Naive B cell (primary cell): ENCODE measurements around the gene ESRRA. TPM values are rescaled to one million over a fixed set of nuclear protein-coding genes. Genes with fewer than 3 reads are reported as not detected.

Experiments
- ATAC-seq, 2 donors: fragments of 150-1000 bp; cut with Tn5 transposase; 2 replicates each; pipeline ENCODE4 v1.10.0; 2021; ENCODE audit warnings: low read depth in 2 of 2, mild to moderate bottlenecking in 2 of 2, moderate library complexity in 2 of 2
- DNase-seq: peaks from one replicate; pipeline ENCODE4 v3.0.0; 2022
- H3K27ac Mint-ChIP-seq, 6 donors: one replicate each; pipeline ENCODE4 v1.8.0; 2020 to 2022; ENCODE audit warnings: mild to moderate bottlenecking in 6 of 6, mixed read lengths in 6 of 6, moderate library complexity in 5 of 6, inconsistent platforms in 2 of 6
- H3K27me3 Mint-ChIP-seq, 3 donors: one replicate each; pipeline ENCODE4 v1.8.0; 2021 to 2022; ENCODE audit warnings: mixed read lengths in 3 of 3, mild to moderate bottlenecking in 1 of 3
- H3K36me3 Mint-ChIP-seq, 2 donors: one replicate each; pipeline ENCODE4 v1.8.0; 2020 to 2022; ENCODE audit warnings: mixed read lengths in 2 of 2, inconsistent platforms in 1 of 2, mild to moderate bottlenecking in 1 of 2
- H3K4me1 Mint-ChIP-seq, 3 donors: one replicate each; pipeline ENCODE4 v1.8.0; 2020 to 2022; ENCODE audit warnings: mixed read lengths in 3 of 3, inconsistent platforms in 1 of 3, mild to moderate bottlenecking in 1 of 3, moderate library complexity in 1 of 3
- H3K4me3 Mint-ChIP-seq, 8 donors: one replicate each; pipeline ENCODE4 v1.8.0; 2020 to 2022; ENCODE audit warnings: mild to moderate bottlenecking in 8 of 8, mixed read lengths in 8 of 8, moderate library complexity in 8 of 8, inconsistent platforms in 2 of 8
- H3K9me3 Mint-ChIP-seq, 7 donors: one replicate each; pipeline ENCODE4 v1.8.0; 2020 to 2022; ENCODE audit warnings: mixed read lengths in 7 of 7, mild to moderate bottlenecking in 5 of 7, inconsistent platforms in 2 of 7, moderate library complexity in 1 of 7
- polyA plus RNA-seq, 6 donors: library from polyadenylated mRNA; unstranded; fragments of 300-500 nt; fragmentation: Illumina TruSeq; gene quantifications; one replicate each; pipeline ENCODE4 v1.2.3, GENCODE V29; 2021; ENCODE audit warnings: low read depth in 6 of 6

ESRRA gene
- polyA plus RNA-seq, 6 donors from 2014 or later: 3.4 to 8.5 (median 6.5) TPM

GRCh38 chr11:64324692-64325469 lies 19.6 kb downstream of the ESRRA start:
- peaks cover 11 to 20% (median 14%) of the 10 kb centered on the region in 3 donors for H3K4me1 Mint-ChIP-seq
- H3K9me3 Mint-ChIP-seq: no peaks in the 10 kb centered on the region
- H3K27me3 Mint-ChIP-seq: no peaks in the 10 kb centered on the region
- H3K36me3 Mint-ChIP-seq: peaks cover 0 to 24% of the 10 kb centered on the region in 2 donors
- no peak for ATAC-seq
- H3K4me3 Mint-ChIP-seq: no peak overlapping the region
- no peak overlapping the region for H3K27ac Mint-ChIP-seq
- DNase-seq: no peak

GRCh38 chr11:64327375-64327774 lies 22.1 kb downstream of the ESRRA start:
- Mint-ChIP-seq H3K4me3 (no peak overlapping the region), H3K27ac (no peak overlapping the region), H3K27me3 (no peaks in the 10 kb centered on the region), H3K4me1 (peaks cover 7 to 14% (median 12%) of the 10 kb centered on the region in 3 donors), H3K36me3 (peaks cover 0 to 8% of the 10 kb centered on the region in 2 donors), H3K9me3 (no peaks in the 10 kb centered on the region)
- DNase-seq (no peak), ATAC-seq (no peak)

GRCh38 chr11:64327993-64328392 lies 22.7 kb downstream of the ESRRA start:
- ATAC-seq (no peak), DNase-seq (no peak)
- H3K9me3 Mint-ChIP-seq: no peaks in the 10 kb centered on the region
- H3K27ac Mint-ChIP-seq: peak overlapping the region in 1 of 6 donors; percentile 81
- H3K36me3 Mint-ChIP-seq: peaks cover 0 to 8% of the 10 kb centered on the region in 2 donors
- peaks cover 7 to 14% (median 12%) of the 10 kb centered on the region in 3 donors for H3K4me1 Mint-ChIP-seq
- no peak overlapping the region for H3K4me3 Mint-ChIP-seq
- no peaks in the 10 kb centered on the region for H3K27me3 Mint-ChIP-seq

DNA sequence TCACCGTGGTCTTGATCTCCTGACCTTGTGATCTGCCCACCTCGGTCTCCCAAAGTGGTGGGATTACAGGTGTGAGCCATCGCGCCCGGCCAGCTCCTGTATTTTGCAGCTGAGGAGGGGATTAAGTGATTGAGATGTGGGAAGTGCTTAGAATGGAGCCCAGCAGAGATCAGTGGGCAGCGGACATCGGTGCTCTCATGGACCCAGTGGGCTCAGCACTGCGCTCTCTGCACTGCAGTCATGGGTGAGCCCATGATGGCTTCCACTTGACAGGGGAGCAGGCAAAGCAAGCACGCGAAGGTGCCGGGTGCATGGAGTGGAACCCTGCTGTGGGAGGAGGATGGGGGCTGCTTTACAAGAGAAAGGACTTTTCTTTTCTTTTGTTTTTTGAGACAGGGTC lies 25.6 kb downstream of the ESRRA start:
- no peak for ATAC-seq
- peaks cover 0 to 8% of the 10 kb centered on the region in 2 donors for H3K36me3 Mint-ChIP-seq
- H3K4me1 Mint-ChIP-seq: peaks cover 15 to 25% (median 22%) of the 10 kb centered on the region in 3 donors
- H3K9me3 Mint-ChIP-seq: no peaks in the 10 kb centered on the region
- peak overlapping the region in 1 of 8 donors; percentile 72 for H3K4me3 Mint-ChIP-seq
- H3K27me3 Mint-ChIP-seq: no peaks in the 10 kb centered on the region
- no peak overlapping the region for H3K27ac Mint-ChIP-seq
- no peak for DNase-seq

GRCh38 chr11:64331569-64332371 lies 26.4 kb downstream of the ESRRA start:
- peak; percentile 52 to 72 for ATAC-seq
- Mint-ChIP-seq H3K4me1 (peaks cover 15 to 25% (median 22%) of the 10 kb centered on the region in 3 donors), H3K27me3 (no peaks in the 10 kb centered on the region), H3K9me3 (no peaks in the 10 kb centered on the region), H3K27ac (peak overlapping the region in 3 of 6 donors; percentile 8 to 63 (median 63)), H3K36me3 (peaks cover 0 to 4% of the 10 kb centered on the region in 2 donors), H3K4me3 (peak overlapping the region in 2 of 8 donors; percentile 4 to 16)
- peak; percentile 35 for DNase-seq

DNA sequence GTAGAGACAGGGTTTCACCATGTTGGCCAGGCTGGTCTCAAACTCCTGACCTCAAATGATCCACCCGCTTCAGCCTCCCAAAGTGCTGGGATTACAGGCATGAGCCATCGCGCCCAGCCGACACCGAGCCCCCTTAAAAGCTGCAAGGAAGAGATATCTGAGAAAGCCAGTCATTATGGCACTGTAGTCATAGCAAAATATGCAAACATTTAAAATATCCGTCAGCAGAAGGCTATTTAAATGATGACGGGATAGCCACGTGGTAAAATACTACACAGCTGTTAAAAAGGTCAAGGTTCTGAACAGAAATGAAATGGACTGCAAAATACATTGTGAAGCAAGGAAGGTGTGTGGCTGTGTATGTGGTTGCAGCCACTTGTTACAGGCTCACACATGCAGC lies 28.2 kb downstream of the ESRRA start:
- peak overlapping the region in 2 of 6 donors; percentile 58 to 60 for H3K27ac Mint-ChIP-seq
- H3K9me3 Mint-ChIP-seq: no peaks in the 10 kb centered on the region
- H3K36me3 Mint-ChIP-seq: no peaks in the 10 kb centered on the region
- H3K27me3 Mint-ChIP-seq: no peaks in the 10 kb centered on the region
- peaks cover 22 to 35% (median 22%) of the 10 kb centered on the region in 3 donors for H3K4me1 Mint-ChIP-seq
- ATAC-seq: no peak
- peak overlapping the region in 1 of 8 donors; percentile 29 for H3K4me3 Mint-ChIP-seq
- DNase-seq: no peak

DNA sequence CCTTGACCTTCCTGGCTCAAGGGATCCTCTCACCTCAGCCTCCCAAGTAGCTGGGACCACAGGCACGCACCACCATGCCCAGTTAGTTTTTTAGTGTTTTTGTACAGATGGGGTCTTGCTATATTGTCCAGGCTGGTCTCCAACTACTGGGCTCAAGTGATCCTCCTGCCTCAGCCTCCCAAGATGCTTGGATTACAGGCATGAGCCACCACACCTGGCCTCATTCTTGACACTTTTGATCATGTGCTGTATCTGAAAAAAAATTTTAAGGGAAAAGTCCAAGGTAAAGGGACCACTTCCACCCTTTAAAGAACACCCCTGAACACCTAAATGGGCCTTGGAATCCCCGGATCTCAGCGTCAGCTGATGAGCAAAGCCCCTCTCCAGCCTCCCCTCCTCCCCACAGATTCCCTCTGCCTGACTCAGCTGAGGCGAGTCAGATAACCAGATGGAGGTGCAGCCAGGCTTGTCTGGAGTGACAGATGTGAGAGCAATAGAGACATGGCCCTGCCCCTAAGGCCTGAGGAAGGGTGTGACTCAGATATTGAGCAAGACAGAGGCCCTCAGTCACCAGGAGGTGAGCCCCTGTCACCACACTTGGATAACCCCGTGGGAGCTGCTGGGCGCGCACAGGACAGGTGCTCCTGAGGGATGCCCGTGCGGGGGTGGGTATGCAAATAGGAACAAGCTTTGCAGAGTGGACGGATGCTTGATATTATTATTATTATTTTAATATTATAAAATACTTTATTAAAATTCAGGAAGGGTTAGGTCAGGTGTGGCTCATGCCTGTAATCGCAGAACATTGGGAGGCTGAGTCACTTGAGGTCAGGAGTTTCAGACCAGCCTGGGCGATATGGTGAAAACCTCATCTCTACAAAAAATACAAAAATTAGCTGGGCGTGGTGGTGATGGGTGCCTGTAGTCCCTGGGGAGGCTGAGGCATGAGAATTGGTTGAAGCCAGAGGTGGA lies 29.7 kb downstream of the ESRRA start:
- Mint-ChIP-seq H3K27me3 (no peaks in the 10 kb centered on the region), H3K9me3 (no peaks in the 10 kb centered on the region), H3K36me3 (no peaks in the 10 kb centered on the region), H3K4me3 (peak overlapping the region in 6 of 8 donors; percentile 44 to 77 (median 55)), H3K4me1 (peaks cover 33 to 44% (median 33%) of the 10 kb centered on the region in 3 donors), H3K27ac (peak overlapping the region in 5 of 6 donors; percentile 30 to 94 (median 83))
- peak; percentile 32 to 42 for ATAC-seq
- DNase-seq: peak; percentile 45

DNA sequence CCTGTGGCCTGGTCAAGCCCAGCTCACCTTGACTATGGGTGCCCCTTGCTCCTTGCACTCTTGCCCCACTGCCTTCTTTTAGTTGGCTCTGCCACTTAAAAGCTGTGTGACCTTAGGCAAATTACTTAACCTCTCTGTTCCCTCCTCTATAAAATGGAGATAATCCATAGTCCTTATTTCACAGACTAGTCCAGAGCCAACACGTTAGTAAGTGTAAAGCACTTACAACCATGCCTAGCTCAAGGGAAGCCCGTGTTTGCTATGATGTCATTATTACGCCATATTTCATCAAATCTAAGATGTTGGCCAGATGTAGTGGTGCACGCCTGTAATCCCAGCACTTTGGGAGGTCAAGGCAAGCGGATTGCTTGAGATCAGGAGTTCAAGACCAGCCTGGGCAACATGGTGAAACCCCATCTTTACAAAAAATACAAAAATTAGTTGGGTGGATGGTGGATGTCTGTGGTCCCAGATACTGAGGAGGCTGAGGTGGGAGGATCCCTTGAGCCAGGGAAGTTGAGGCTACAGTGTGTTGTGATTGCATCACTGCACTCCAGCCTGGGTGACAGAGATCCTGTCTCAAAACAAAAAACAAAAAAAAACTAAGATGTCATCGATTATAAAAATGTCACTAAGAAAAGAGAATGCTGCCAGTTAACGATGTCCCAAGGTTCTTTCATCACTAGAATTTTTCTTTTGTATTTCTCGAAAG lies 32.4 kb downstream of the ESRRA start:
- Mint-ChIP-seq H3K27ac (peak overlapping the region in 5 of 6 donors; percentile 62 to 99 (median 85)), H3K36me3 (no peaks in the 10 kb centered on the region), H3K4me1 (peaks cover 42 to 52% (median 47%) of the 10 kb centered on the region in 3 donors)

DNA sequence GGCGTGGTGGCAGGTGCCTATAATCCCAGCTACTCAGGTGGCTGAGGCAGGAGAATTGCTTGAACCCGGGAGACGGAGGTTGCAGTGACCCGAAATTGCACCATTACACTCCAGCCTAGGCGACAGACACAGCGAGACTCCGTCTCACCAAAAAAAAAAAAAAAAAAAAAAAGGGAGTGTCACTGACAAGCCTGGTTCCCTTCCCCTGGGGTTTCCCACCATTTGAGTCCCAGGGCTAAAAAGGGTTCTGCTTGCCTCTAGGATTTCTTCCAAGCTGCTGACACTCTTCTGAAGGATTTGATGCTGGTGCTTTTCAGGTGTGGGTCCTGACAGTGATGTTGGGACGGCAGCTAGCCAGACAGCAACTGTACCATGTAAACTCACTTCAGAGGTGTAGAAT lies 33.4 kb downstream of the ESRRA start:
- peak overlapping the region; percentile 89 to 99 (median 98) for H3K27ac Mint-ChIP-seq
- H3K9me3 Mint-ChIP-seq: no peaks in the 10 kb centered on the region
- H3K4me3 Mint-ChIP-seq: peak overlapping the region in 7 of 8 donors; percentile 42 to 97 (median 92)
- no peaks in the 10 kb centered on the region for H3K27me3 Mint-ChIP-seq
- no peaks in the 10 kb centered on the region for H3K36me3 Mint-ChIP-seq
- DNase-seq (no peak), ATAC-seq (no peak)
- H3K4me1 Mint-ChIP-seq: peaks cover 42 to 52% (median 48%) of the 10 kb centered on the region in 3 donors

More for the DNA sequence above, 32.4 kb downstream of the ESRRA start:
- peak overlapping the region in 3 of 8 donors; percentile 70 to 74 (median 70) for H3K4me3 Mint-ChIP-seq
- no peaks in the 10 kb centered on the region for H3K27me3 Mint-ChIP-seq
- ATAC-seq (no peak), DNase-seq (no peak)
- H3K9me3 Mint-ChIP-seq: no peaks in the 10 kb centered on the region

DNA sequence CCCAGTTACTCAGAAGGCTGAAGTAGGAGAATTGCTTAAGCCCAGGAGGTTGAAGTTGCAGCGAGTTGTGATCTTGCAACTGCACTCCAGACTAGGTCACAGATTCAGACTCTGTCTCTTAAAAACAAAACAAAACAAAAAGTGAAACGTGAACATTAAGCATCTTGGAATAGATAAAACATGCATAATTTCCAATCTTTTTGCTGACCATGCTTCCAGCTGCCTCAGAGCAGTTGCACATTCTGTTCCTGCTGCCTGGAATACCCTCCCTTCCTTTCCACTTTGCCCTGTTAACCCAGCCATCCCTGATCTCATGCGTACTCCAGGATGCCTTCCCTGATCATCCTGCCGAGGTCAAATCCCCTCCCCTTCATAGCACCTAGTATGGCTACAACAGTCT lies 34.0 kb downstream of the ESRRA start:
- H3K27me3 Mint-ChIP-seq: no peaks in the 10 kb centered on the region
- H3K9me3 Mint-ChIP-seq: no peaks in the 10 kb centered on the region
- no peaks in the 10 kb centered on the region for H3K36me3 Mint-ChIP-seq
- DNase-seq (no peak), ATAC-seq (no peak)
- peak overlapping the region; percentile 98 to 99 (median 99) for H3K27ac Mint-ChIP-seq
- peaks cover 42 to 52% (median 48%) of the 10 kb centered on the region in 3 donors for H3K4me1 Mint-ChIP-seq
- H3K4me3 Mint-ChIP-seq: peak overlapping the region; percentile 88 to 97 (median 94)

GRCh38 chr11:64339754-64340408 lies 34.6 kb downstream of the ESRRA start, which contains the start of gene CCDC88B:
Gene CCDC88B (plus strand): TSS chr11:64340204. CDS start chr11:64340267, 63 bp downstream.
- H3K27ac Mint-ChIP-seq: peak within 1 kb of the TSS; percentile 98 to 99 (median 99)
- peak; percentile 88 to 90 for ATAC-seq

More at GRCh38 chr11:64339754-64340408, 34.6 kb downstream of the ESRRA start, which contains the start of gene CCDC88B:
- H3K4me1 Mint-ChIP-seq: peaks cover 40 to 51% (median 48%) of the 10 kb centered on the region in 3 donors
- no peaks in the 10 kb centered on the region for H3K36me3 Mint-ChIP-seq
- peak; percentile 99 for DNase-seq
- H3K4me3 Mint-ChIP-seq: peak within 1 kb of the TSS; percentile 88 to 97 (median 94)
- no peaks in the 10 kb centered on the region for H3K9me3 Mint-ChIP-seq
- H3K27me3 Mint-ChIP-seq: no peaks in the 10 kb centered on the region
